ENCODE data around the gene NDUFA6. TPM values are rescaled to one million over a fixed set of nuclear protein-coding genes. Genes with fewer than 3 reads are reported as not detected.

NDUFA6 gene
- total and polyA plus RNA-seq, 2 of the 13 experiments (the other 11 are each of a cell fraction or from before 2014, with no cell fraction given): 68.5 to 87.8 TPM

DNA sequence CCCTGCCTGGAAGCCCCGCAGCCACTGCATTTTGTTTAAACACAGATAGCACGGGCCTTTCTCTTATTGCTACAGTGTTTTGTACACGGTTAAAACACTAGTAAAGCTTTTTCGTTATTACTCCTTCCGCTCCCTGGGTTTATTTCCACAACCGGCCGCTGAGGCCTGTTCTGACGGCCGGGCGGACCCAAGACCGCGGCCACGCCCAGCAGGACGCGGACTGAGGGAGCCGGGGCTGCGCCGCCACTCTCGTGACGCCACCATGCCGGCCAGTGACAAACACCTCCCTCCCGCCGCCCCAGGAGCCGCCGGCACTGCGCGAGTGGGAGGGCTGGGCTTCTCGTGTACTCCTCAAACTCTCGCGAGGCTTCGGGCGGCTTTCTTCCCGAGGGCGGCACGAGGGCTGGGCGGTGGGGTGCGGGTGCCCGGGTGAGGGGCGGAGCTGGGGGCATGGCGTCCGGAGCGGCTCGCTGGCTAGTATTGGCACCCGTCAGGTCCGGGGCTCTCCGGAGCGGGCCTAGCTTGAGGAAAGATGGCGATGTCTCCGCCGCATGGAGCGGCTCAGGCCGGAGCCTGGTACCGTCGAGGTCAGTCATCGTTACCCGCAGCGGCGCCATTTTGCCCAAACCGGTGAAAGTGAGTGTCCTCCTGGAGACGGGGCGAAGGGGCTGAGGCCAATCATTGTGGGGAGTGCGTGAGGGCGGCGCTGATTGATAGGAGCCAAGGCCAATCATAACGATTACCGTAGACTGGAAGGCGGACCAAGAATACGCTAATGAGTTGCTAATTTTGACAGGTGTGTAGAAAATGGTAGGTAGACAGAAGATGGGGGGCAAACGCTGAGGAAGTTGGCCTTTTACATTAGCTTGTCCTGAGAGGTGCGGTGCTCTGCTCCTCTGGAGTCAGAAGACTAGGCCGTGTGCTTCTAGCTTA is 11.0 kb downstream of the NDUFA6 start, which contains the start of gene SMDT1 (continued):
- TF ChIP-seq, protein P1, sequence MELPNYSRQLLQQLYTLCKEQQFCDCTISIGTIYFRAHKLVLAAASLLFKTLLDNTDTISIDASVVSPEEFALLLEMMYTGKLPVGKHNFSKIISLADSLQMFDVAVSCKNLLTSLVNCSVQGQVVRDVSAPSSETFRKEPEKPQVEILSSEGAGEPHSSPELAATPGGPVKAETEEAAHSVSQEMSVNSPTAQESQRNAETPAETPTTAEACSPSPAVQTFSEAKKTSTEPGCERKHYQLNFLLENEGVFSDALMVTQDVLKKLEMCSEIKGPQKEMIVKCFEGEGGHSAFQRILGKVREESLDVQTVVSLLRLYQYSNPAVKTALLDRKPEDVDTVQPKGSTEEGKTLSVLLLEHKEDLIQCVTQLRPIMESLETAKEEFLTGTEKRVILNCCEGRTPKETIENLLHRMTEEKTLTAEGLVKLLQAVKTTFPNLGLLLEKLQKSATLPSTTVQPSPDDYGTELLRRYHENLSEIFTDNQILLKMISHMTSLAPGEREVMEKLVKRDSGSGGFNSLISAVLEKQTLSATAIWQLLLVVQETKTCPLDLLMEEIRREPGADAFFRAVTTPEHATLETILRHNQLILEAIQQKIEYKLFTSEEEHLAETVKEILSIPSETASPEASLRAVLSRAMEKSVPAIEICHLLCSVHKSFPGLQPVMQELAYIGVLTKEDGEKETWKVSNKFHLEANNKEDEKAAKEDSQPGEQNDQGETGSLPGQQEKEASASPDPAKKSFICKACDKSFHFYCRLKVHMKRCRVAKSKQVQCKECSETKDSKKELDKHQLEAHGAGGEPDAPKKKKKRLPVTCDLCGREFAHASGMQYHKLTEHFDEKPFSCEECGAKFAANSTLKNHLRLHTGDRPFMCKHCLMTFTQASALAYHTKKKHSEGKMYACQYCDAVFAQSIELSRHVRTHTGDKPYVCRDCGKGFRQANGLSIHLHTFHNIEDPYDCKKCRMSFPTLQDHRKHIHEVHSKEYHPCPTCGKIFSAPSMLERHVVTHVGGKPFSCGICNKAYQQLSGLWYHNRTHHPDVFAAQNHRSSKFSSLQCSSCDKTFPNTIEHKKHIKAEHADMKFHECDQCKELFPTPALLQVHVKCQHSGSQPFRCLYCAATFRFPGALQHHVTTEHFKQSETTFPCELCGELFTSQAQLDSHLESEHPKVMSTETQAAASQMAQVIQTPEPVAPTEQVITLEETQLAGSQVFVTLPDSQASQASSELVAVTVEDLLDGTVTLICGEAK (IDR thresholded peaks at IDR 0.05): no peak
- TF ChIP-seq, protein P1 (CRISPR knock-in tag; IDR thresholded peaks at IDR 0.05): 0 out of 2 replicates have a peak, but pooled peaks have one; percentile 46
- TF ChIP-seq ZNF496 (CRISPR knock-in tag; IDR thresholded peaks at IDR 0.05; ENCODE audit: insufficient replicate concordance) (no peak), ZNF792 (CRISPR knock-in tag; IDR thresholded peaks at IDR 0.05) (peak; percentile 60), ZNF121 (CRISPR knock-in tag; IDR thresholded peaks at IDR 0.05) (no peak), ZFAT (CRISPR knock-in tag; conservative IDR thresholded peaks at IDR 0.05) (peak; percentile 64; the same call in 1 of the 2 replicates), ZNF773 (CRISPR knock-in tag; IDR thresholded peaks at IDR 0.05; ENCODE audit: borderline replicate concordance) (no peak), NONO (IDR thresholded peaks at IDR 0.05) (no peak), NONO (CRISPR knock-in tag; conservative IDR thresholded peaks at IDR 0.05) (peak; percentile 73), RBFOX2 (IDR thresholded peaks at IDR 0.05; ENCODE audit: low read depth, low read length) (peak; percentile 96), ZBTB4 (CRISPR knock-in tag; IDR thresholded peaks at IDR 0.05; ENCODE audit: borderline replicate concordance) (peak; percentile 77; the same call in 1 of the 2 replicates), CERS6 (CRISPR knock-in tag; IDR thresholded peaks at IDR 0.05) (0 out of 2 replicates have a peak, but pooled peaks have one; percentile 38), ATF3 (CRISPR knock-in tag; IDR thresholded peaks at IDR 0.05) (no peak), TBX2 (CRISPR knock-in tag; IDR thresholded peaks at IDR 0.05; ENCODE audit: borderline replicate concordance) (peak; percentile 74)

Data from HepG2 (cell line).